HG03280 (cell line): ENCODE results near the gene MSN.

ENCODE experiments used
- ATAC-seq: cut with Tn5 transposase; IDR thresholded peaks from one replicate; pipeline ENCODE4 v1.9.1; 2021; ENCODE audit warnings: mild to moderate bottlenecking, moderate library complexity; ENCODE audit not compliant: unreplicated experiment

MSN gene

DNA sequence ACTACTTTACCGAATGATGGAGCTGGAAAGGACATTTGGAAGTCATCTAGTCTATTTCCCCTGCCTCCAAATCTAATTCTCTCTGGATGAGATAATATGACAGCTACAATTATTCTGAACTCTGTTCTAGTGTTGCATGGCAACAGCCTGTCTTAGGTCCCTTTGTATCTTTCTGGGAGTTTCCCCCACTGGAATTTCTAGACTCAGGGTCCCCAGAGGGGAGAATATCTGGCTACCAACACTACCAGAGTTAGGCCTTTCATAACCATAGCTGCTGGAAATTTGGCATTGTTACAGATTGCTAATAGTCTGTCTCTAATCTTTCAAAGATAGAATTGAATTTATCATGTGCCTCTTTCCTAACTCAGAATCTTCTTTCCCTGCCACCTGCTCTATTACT is 4.5 kb downstream of the MSN start:
- no peak for ATAC-seq

DNA sequence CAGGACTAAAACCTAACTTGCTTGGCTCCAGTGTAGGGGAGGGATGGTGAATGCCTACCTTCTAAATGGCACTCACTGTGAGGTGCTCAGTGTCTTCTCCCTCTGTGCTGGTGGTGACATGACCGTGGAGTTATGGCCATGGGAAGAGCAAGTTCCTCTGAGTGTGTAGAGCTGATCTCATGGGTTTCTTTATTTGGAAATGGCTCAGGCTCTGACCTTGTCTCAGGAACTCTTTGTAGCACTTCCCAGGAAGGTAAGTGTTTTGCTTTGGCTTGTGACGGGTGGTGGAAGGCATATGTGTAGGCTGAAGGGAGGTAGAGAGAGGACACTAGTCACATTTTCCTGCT is 6.4 kb downstream of the MSN start:
- no peak for ATAC-seq

DNA sequence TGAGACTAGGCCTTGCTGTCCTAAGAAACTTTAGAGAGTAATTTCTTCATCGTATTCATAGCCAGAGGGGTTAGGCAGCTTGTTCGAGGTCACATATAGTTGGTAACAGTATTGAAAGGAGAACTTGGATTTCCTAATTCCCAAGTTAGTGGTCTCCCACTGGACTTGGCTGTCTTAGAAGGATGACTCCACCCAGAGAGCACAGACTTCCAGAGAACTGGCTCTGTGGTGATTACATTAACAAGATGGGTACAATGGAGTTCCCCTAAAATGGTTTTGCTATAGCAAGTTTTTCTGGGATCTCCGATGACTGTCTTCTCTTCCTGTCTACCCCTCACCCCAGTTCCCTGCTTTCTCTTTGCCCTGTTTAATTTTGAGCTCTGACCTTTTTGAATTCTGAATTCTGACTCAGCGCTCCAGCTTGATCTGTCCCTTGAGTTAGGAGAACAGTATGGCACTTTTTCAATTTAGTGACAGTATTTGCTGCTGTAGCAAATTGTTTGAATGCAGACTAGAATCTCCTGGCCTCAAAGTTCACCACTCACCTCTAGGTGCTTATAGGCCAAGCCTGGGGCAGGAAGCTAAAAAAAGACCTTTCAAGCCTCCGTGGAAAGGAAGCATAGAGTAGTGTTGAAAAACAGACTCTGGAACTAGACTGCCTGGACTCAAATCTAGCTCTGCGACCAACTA is 6.9 kb downstream of the MSN start:
- no peak for ATAC-seq

DNA sequence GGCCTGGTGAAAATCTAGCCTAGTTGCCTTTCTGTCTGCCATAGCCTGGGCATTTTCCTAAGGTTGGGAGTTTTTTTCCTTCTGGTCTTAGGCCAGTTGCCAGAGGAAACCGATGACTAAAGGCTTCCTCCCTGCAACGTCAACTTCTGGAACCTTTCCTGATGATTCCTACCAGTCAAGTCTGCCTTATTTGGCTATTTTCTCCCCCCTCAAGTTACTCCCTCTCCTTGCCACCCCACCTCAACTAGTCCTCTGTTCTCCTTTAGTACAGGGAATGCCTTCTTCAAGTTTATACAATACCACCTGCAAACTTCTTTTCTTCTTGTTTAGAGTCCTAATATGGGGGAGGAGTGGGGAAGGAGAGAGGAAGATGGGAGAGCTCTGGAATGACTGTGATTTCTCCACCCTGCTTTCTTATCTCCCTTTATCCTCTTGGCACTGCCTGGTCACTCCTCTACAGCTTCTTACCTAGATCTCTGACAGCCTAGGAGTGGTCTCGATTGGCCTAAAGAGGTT is 10.6 kb downstream of the MSN start:
- no peak for ATAC-seq

DNA sequence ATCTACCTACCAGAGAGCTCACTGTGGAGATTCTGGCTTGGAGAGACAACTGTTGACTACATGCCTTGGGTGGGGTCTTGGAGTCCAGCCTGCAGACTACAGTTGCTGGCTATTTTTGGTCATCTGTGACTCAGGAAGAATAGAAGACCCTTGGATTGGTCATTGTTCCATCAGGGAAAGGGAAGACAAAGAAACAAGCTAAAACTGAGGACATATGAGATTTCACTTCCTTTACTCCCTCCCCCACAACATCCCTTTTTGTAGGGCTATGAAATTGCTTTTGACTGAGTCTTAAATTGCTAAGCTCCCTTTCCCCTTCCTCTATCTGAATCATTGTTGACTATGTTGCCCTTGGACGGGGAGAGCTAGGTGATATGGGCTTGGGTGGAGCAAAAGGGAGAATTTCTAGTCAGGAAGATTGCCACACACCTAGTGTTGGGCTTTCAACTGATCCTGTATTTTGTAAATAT is 11.7 kb downstream of the MSN start:
- ATAC-seq: no peak

DNA sequence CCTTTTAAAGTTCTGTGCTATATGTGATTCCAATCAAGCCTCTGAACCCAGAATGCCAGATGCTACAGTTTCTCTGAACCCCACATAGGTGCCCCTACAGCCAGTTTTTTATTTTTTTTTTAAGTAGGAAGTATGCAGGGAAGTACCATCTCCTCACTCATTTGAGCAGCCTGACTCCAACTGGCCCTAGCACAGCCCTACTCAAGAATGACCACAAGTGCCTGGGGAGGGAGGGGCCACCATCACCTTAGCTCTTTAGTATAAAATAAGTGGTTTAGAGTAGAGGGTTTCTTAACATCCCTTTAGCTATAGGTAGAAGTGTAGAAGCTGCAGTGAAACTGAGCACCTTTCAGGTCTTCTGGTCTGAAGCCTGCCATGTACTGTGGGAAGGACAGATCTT is 14.4 kb downstream of the MSN start:
- ATAC-seq: no peak

DNA sequence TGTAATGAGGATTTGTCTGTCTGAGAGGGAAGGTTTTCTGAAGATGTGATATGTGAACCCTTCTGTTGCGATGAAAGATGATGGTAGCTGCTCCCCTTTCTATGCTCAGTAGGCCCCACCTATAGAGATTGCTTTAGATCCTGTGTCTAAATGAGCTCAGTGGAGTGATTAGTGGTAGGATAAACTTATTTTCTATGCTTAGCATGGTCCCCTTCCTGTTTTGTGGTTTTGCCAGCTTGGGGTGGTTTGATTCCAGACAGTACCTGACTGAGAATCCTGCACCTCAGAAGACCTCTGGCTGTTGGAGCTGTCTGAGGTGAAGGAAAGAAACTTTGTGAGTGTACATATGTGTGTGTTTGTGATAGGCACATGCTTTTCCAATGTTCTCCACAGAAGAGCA is 17.7 kb downstream of the MSN start:
- no peak for ATAC-seq

DNA sequence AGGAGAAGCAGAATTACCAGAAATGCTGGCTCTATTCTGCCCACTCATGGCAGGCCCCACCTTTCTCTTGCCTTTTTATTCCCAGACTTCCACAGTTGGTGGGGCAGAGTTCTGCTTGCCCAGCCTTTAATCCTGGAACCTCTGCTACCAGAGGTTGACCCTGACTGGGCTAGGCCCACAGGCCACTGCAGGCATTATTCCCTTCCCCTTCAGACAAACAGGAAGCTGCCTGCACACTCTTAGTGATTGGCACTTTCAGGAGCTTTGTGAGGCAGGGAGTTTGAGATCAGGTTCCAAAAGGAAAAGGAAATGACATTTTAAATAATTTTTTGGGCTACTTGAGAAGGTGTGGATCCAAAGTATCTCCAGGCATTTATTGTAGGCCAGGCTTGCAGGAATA is 18.8 kb downstream of the MSN start:
- ATAC-seq: no peak

DNA sequence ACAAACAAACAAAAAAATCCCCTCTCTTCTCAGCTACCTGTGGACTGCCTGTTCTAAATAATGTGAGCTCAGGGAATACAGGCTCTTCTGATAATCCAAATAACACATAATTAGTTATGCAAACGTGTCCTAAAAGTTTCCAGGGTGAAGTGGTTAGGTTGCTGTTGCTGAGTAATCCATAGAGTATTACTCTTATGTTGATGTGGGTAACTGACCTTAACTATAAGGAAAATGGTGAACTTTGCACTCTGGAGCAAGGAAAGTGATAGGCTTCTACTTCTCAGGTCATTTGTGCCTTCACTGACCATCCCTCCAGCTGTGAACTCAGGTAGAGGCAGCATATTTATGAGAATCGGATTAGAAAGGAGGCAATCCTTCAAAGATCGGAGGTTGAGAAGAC is 19.9 kb downstream of the MSN start:
- ATAC-seq: no peak

DNA sequence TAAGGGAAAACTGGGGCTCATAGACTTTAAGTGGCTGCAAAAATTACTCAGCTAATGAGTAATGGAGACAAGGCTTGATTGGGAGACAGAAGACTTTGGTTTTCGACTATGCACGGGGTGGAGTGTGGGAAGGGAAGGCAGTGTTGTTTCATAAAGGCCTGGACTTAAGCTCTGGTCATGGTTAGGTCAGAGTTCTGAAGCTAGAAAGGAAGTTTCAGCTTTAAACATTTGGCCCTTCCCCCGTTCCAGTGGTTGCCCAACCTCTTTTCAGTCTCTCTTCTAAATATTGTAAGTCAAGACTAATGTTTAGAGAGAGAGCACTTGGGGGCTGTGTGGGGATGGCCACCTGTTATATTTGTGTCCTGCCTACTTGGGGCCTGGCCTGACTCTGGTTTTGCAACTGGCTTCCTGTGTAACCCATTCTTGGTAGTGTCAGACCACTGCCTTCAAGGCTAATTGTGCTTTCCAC is 21.0 kb downstream of the MSN start:
- peak; percentile 91 for ATAC-seq

DNA sequence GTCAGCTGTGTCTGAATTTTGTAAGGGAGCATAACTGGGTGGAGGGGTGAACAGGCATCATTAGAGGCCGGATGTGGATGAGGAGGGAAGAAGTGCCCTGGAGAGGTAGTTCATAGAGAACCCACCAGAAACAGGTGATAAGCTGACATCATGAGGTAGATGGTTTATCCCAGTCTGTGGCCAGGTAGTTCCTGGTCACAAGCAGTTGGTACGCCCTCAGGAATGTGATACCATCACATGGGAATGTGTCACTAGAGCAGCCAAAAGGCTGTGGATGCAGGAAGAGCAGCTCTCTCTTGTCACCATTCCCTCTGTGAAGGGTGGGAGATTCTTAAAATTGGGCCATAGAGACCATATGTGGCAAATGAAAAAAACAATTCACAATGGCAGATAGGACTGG is 21.9 kb downstream of the MSN start:
- ATAC-seq: no peak

DNA sequence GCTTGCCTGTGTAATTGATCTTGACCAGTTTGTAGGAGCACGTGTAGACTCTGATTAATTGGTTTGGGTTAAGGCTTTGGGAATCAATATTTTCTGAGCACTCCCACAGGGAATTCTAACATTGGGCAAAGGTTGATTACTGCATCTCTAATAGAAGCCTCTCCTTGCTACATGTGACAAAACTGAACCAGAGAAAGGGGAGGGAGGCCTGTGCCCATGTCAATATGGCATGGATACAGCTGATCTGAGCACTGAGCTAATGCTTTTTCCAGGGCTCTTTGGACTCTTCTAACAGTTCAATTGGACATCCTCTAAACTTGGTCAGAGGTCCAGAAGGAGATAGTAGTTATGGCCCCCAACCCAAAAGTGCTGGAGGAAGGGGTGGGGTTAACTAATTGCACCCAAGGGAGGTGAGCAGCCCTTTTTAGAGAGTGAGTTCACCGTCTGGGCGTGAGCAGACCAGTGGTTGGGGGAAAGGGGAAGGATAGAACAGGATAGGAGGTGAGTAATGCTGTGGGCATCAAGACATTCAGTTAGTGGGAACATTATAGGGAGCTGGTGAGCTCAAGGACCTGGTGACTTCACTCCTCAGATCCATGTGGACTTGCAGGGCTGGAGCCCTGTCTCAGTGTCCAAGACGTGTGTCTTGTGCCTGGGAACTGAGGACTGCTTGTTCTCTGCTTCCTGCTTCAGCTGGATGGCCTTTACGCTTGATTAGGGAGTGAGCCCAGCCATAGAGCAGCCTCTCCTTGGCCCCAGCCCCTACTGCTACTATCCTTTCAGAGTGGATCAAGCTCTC is 22.8 kb downstream of the MSN start:
- no peak for ATAC-seq

DNA sequence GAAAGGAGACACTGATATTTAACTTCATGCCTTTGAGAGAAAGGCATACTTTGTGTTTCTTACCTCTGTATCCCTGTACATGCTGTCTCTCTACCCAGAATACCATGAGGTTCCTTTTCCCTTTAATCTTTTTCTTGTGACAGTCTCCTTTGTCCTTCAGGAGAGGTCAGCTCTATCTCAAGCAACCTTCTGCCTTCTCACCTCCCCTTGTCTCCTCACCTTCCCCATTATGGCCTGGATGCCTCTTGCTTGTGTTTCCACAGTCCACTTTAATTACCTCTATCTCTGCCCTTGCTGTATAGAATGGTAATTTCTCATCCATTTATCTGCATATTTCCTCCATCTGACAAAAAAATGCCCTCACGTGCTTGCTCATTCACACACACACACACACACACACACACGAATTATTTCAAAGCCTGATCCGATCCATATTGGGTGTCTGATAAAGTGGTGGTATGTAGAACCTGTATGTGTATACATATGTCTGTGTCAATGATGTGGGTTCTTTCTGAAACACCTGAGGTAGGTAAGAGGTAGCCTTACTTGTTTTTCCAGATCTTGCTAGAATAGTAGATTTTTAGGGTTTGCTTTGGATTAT is 28.5 kb downstream of the MSN start:
- no peak for ATAC-seq

DNA sequence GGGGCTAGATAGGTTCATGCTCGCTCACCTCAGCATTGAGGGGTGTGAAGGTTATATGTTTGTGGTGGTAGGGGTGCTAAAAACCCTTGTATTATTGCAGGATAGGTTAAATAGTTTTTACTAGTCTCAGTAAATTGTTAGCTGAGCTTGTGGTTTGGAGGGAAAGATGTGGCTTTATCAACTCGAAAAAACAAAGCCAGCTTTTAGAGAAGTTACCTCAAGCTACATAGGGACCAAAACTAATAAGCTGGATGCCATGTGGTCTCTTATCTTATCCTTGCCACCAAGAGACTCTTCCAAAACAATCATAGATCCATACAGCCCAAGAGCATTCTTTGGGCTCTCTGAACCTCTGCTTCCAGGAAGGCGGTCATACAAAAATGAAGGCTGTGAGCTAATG is 29.2 kb downstream of the MSN start:
- ATAC-seq: no peak

DNA sequence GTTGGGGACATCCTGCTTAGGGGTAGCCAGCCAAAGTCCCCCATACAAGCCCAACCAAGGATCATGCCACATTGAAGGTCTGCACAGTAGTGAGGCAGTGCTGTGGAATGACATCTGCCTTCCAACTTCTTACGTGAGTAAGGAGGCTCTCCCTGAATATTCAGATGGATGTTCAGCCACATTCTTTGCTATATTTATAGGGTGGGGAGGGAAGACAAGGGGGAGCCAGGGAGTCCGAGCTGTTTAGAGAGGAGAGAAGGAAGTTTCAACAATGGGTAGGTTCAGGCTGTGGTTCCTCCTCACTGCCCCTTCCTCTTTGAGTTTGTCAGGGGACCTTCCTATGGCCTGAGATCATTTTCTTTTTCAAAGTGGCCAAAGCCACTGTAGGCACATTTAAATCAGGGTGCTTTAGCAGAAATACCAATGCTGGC is 29.8 kb downstream of the MSN start:
- no peak for ATAC-seq

DNA sequence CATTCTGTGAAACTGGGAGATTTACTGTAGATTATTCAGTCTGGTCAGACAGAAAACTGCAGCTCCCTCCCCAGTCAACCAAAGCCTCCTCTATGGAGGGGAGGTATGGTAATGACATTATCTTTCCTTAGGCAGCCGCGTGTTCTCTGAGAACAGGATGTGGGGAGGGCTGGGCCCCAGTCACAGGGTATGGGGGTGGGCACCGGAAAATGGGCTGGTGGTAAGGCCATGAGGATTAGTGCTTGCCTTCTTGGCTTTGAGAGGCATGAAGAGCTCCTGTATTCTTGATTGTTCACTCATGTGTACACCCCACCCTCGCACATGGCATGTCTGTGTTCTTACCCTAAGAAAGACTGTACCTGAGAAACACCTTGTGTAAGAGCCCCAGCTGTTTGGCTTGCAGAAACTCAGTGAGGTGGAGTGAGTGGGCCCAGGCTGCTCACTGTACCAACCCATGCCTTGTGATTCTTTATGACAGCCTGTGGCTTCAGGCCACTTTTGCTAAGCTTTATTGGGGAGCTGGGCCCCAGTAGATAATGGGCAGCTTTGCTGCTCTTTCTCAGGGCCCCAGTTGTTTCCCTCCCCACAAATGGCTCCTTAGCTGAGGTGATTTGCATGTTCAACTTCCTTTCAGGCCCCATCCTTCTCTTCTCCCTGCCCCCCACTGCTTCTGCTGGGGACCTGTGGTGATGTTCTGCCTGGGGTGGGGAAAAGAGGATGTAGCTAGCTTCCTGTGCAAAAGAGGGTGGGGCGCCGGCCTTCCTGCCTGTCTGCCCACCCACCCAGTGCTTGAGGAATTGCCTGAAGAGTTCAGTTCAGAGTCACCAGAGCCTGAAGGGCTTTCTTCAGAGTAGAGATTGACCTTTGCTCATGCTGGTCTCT is 30.7 kb downstream of the MSN start:
- ATAC-seq: peak; percentile 58

DNA sequence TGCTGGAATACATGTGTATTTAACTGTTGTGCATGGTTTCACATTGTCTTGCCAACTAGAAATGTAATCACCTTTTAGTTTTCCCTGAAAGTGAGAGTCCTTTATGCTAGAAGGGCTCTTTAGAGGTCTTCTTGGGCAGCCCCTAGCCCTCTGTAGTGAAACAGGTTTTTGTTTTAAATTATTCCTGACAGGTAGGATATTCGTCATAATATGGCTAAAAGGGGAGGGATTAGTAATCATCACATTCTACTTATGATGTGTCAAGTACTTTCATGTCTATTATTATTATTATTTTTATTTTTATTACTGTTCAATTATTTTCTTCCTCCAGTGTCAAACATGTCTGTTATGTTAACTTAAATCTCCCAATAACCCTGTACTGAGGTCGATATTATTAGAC is 35.5 kb downstream of the MSN start:
- ATAC-seq: no peak

DNA sequence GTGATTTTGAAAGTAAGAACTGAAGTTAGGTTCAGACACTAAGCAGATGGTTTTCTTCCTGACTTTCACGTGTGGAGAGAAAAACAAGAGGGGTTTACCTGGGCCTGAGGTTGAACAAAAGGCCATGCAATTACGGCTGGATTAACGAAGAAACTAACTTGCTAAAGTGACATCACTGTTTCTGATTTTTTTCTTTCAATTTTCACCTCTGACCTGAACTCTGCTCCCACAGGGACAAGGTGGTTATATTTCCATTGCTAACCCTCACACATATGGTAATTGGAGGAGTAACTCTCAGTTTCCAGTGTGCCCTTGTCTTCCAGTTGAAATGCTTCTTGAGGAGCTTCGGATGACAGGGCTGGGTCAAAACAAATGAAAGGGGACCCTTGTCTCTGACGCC is 38.0 kb downstream of the MSN start:
- ATAC-seq: no peak

DNA sequence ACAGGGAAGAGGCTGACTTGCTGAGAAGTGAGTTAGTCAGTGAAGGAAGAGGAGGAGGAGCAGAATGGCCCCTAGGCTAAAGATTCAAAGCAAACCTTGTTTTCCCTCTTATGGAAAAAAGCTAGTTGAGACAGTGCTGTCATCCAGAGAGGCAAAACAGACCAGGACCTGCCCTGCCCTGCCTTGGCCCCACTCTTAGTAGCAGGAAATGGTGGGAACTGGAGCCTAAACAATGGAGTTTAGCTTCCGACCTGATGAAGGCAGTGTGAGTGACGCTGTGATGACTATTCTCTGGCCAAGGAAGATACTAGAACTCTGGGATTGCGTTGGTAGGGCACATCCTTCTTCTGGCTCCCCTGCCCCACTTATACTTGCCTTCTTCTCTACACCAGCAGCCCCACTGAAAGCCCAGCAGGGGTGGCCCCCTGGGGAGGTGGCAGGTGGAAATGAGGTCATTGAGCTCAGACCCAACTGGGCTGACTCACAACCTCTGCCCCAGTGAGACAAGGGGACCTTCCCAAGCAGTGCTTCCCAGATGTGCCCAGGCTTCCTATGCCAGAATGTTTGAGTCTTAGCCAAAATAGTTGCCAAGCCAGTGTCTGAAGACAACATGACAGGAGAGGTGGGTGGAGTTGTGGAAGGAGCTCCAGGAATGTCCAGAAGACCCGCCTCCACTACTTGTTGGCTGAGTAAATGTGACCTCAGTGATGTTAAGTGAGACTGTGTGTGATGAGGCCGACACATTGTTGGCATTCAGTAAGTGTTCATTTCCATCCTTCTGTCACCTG is 38.8 kb downstream of the MSN start:
- ATAC-seq: peak; percentile 73

DNA sequence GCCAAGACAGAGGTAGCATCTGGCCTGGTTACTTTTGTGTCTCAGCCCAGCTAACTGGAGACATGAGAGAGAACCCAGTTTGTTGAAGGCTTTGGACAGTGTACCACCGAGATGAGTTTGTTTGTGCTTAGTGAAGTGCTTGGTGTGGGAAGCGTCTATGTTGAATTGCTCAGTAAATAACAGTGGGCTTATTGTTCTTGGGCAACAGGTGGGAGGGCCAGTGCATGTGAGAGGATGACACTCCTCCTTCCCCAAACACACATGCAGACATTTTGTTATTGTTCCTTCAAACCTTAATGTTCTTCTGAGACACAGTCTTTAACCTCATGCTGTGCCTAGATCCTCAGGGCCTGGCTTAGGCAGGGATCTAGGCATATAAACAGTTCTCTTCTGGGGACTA is 39.7 kb downstream of the MSN start:
- no peak for ATAC-seq
